Anterior cingulate cortex (tissue), 58 donors: Measurements from ENCODE around the gene ACTL6B.
"Not testable (repeated sequence)": the region's sequence is repeated elsewhere in the genome, so short reads cannot be mapped to it uniquely, and the experiment has no call there.

Source experiments
- DNase-seq, 58 donors: peaks; one replicate each; lab custom pipeline; 2025; lab: John Stamatoyannopoulos, UW

The ACTL6B gene

GRCh38 chr7:100673942-100674410, 17.7 kb upstream of the ACTL6B start:
- DNase-seq = peak in 24 of 58 donors; percentile 31 to 73 (median 52)

- peak; percentile 73 to 99 (median 97) for DNase-seq
Measured at GRCh38 chr7:100673302-100673941, 17.2 kb upstream of the ACTL6B start, which contains the start of gene GNB2. Gene GNB2 (plus strand): TSS chr7:100673740. CDS start chr7:100676266, 2,526 bp downstream.

- no peak for DNase-seq
Measured at GRCh38 chr7:100671353-100672327, 15.4 kb upstream of the ACTL6B start.

- no peak for DNase-seq
Measured at GRCh38 chr7:100670074-100670473, 13.8 kb upstream of the ACTL6B start.

- DNase-seq = not testable (repeated sequence)
Measured at GRCh38 chr7:100669106-100669505, 12.9 kb upstream of the ACTL6B start.

GRCh38 chr7:100668069-100668449, 11.8 kb upstream of the ACTL6B start:
- no peak for DNase-seq

GRCh38 chr7:100667331-100668068, 11.3 kb upstream of the ACTL6B start:
- DNase-seq = no peak

- DNase-seq = no peak
Measured at GRCh38 chr7:100665168-100665726, 9.0 kb upstream of the ACTL6B start.

- DNase-seq = not testable (repeated sequence)
Measured at GRCh38 chr7:100662194-100662776, 6.0 kb upstream of the ACTL6B start.

GRCh38 chr7:100654908-100655831, 1.1 kb downstream of the ACTL6B start:
- no peak for DNase-seq

GRCh38 chr7:100649826-100650565, 6.3 kb downstream of the ACTL6B start:
- no peak for DNase-seq

- DNase-seq = no peak
Measured at GRCh38 chr7:100642534-100642907, 13.7 kb downstream of the ACTL6B start.

- DNase-seq = no peak
Measured at GRCh38 chr7:100641860-100642533, 14.3 kb downstream of the ACTL6B start.

GRCh38 chr7:100641463-100641859, 14.8 kb downstream of the ACTL6B start, which contains the start of gene TFR2:
Gene TFR2 (minus strand): TSS chr7:100641552. CDS start chr7:100641509, 43 bp downstream.
- DNase-seq = no peak

- DNase-seq = no peak
Measured at GRCh38 chr7:100640517-100641440, 15.5 kb downstream of the ACTL6B start.

- no peak for DNase-seq
Measured at GRCh38 chr7:100639995-100640516, 16.2 kb downstream of the ACTL6B start.
